Stimulated activated CD8-positive, alpha-beta memory T cell treated with anti-CD3 and anti-CD28 coated beads, Interleukin-2, amount 100 ng/mL, for 1 hour (primary cell): ENCODE data around the gene DYNLL2.
"Not testable (repeated sequence)": the region's sequence is repeated elsewhere in the genome, so short reads cannot be mapped to it uniquely, and the experiment has no call there.

Source experiments
- DNase-seq, 2 donors: peaks; one replicate each; pipeline ENCODE4 v3.0.0-alpha.2; 2020; ENCODE audit warnings: low read depth in 2 of 2

Gene DYNLL2

DNA sequence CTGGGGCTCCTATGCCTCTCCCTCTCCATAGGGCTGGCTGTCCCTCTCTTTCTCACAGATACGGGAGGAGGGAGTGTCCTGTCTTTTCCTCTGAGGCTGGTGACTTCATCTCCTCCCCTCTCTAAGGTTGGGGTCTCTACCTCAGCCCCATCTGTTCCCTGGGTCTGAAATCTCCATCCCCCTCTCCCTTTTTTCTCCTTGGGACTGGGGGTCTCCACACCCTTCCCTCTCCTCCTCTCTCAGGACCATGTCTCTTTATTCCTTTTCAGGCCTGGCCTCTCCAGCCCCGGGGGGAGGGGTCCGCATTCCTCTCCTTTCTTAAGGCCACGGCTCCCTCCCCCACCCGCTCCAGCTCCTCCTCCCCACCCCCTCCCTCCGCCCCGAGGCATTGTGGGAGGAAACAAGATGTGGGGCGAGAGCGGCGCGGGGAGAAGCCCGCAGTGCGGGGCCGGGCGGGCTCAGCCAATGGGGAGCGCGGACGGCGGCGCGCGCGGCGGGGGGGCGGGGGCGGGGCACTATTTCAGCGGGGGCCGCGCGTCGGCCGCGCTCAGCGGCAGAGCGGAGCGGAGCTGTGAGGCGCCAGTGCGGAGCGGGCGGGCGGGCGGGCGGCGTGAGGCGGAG, at the start of gene DYNLL2:
TSS of gene DYNLL2 (plus strand) at position 550 of the 621 bp plus-strand sequence. CDS start 3,672 bp downstream, outside the sequence.
- peak; percentile 78 to 82 for DNase-seq

DNA sequence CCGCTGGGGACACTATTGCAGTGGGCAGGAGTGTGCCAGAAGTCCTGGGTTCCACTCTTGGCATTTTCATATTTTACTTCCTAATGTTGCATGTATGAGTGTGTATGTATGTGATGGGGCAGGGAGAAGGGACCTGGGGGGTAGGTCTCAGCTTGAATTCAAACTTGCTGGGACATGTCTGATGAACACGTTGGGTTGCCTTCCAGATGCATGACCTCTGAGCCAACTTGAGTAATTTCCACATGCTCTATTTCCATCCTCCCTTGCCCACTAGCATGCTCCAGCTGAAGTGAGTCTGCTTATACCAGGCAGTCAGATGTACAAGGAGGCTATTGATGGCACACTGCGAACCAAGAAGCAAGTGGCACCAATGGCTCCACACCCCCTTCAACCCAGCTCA, 43.2 kb upstream of the DYNLL2 start:
- DNase-seq, result no peak

DNA sequence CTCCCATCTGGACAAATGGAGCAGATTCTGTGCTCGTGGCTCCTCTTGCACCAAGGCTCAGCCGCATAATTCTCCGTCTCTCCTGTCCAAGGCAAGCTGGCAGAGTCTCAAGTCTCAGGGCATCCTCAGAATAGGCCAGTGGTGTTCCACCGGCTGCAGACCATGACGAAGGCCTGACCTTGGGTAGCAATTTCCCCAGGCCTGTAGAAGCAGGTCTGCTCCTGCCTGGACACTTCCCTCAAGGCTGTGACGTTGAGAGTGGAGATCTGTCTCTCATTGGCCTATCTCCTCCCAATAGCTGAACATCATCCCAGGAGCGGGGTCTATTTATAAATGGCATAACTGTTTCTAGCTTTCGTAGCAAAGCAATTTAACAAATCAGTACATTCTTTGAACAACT, 42.8 kb upstream of the DYNLL2 start:
- no peak for DNase-seq

DNA sequence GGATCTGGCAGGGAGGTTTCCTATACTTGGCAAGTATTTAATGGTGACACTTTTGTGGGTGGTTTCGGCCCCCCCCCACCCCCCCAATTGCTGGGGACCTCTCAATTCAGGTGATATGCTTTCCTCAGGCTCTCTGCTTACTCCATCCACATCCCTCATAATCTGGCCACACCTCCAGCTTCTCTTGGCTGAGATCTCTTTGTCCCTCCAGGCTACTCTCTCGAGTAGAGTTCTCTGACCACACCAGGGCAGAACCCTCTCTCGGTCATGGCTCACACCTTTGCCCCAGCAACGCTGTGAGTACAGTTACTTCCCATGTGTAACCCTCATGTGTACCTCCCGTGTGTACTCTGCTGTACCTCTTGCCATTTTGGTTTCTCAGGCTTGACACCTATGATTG, 42.1 kb upstream of the DYNLL2 start:
- no peak for DNase-seq

DNA sequence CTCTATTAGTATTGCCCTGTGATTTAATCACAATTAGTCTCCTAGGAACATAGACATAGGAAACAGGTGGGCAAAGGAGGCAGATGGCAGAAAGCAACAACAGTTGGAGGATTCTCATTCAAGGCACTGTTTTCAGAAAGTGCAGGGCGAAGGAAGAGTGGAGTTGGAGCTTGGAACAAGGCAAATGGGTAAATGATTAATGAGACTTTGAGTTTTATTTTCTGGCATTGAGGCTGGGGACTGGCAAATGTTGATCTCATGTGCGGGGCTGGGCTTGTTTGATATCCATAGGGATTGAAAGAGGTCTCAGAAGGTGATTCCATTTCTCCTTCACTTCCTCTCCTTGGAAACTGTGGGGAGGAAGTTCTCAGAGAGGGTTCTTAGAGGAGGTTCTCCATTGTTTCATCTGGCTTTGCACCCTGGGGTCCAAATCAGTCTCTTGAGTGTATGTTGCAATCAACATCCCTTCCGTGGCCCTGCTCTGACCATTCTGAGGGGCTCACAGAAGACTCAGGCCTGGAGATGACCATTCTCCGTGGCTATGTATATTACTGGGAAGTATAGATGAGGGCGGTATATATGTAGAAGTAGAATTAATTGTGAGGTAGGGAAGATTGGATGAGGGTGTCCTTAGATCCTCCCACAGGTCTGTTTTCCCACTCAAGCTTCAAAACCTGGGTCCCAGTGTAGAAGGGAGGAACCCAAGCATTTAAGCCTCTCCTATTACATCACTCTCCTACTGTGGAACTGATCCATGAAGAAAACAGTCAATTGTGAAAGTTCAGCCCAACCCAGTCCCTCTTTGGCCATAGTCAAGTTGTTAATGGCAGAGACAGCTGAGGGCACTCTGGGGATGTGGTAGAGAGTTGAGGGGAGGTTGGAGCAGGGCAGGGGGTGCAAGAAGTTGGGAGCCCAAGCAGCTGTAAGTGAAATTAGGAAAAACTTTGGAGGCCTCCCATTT, 39.7 kb upstream of the DYNLL2 start:
- DNase-seq, result no peak

DNA sequence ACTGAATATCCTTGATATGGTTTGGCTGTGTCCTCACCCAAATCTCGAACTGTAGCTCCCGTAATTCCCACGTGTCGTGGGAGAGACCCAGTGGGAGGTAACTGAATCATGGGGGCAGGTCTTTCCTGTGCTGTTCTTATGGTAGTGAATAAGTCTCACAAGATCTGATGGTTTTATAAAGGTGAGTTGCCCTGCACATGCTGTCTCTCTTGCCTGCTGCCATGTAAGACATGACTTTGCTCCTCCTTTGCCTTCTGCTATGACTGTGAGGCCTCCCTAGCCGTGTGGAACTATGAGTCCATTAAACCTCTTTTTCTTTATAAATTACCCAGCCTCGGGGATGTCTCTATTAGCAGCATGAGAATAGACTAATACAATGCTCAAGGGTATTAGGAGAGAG, 39.0 kb upstream of the DYNLL2 start:
- not testable (repeated sequence) for DNase-seq

DNA sequence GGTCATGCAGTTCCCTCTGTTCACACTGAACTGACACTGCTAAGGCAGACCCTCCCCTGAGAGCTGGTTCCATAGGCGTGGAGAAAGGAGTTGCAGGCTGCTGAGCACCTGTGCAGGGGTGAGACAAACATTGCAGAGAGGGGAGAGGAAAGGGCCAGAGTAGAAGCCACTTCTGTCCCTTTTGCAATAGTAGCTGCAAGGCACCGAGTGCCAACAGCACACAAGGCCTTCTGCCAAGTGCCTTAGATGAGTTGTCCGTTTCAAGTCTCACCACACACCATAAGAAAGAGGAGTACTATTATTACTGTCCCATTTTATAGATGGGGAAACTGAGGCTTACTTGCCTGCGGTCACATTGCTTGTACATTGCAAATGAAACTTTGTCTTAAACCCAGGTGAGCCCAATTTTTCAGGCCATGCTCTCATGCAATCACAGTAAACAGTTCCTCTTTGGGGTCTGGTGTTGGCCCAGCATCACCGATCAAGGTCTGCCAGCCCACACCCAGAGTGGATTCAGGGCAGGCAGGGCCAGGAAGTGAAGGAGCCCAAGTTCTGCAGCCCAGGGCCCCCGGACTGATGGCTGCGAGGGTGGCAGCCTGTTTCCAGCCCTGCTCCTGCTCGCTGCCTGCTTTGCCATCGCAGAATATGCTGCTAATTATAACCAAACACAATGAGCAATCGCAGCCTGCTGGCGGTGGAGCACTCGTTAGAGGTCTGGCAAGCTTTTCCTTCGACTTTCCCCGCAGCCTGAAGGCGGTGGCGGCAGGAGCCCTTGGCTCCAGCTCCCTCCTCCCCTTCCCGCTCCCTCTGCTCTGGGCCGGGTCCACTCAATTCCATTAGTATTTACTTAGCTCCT, 36.8 kb upstream of the DYNLL2 start:
- no peak for DNase-seq

DNA sequence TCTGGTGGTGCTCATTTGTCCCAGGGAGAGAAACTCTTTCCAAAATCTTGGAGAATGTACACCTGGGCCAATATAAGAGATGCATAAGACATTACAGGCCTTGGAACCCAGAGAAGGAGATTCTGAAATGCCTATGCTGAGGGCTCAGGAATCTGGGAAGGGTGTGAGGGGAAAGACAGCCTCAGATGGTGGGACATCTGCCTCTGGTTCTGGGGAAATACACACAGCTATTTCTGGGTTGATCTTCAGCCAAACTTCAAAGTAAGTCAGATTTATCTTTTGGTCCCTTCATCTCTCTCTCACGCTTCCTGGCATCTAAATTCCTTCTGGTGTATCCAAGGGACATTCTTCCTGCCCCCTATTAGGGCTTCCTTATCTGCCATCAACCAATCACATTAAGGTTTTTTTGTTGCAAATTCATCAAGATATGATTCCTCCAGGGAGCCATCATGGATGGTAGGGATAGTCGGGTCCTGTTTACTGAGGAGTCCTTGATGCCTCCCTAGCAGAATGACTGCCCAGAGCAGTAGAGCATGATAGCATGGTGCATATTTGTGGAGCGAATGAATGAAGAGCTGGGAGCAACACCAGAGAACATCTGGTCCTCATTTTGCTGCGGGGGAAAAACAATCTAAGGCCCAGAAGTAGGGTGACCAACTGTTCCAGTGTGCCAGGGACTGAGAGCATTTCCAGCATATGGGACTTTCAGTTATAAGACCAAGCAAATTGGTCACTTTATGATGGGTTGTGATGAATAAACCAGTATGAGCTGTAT, 35.7 kb upstream of the DYNLL2 start:
- DNase-seq, result no peak

DNA sequence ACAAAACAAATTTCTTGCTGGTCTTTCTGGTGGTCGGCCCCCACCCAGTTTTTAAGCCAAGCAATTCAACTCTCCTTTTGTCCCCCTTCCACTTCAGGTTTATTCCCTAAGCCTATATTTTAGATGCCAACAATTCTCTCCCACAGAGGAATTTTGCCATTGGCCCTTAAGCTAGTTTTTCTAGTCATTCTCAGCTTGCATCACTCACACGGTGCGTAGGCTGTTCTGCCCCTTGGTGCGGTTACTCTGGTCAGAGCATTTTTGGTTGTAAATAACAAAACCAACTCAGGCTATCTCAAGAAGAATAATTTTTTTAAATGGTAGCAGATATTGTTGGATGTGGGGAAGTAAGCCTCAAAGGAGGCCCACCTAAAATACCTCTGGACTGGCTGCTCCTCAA, 33.7 kb upstream of the DYNLL2 start:
- DNase-seq, result no peak

DNA sequence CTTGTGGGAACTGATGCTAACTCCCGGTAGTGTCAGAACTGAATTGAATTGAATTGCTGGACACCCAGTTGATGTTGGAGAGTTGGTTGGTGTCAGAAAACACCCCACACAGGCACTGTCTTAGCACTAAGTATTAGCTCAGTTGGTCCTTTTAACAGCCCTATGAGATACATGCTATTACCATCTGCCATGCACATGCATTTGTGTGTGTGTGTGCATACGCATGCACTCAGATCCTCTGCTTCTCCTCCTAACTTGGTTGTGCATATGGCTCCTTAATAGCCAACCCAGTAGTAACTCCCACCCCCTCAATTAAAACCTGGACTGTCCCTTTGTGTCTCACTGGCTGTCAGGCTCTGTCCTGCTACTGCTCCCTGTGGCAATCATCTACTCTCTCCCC, 32.3 kb upstream of the DYNLL2 start:
- DNase-seq, result no peak

DNA sequence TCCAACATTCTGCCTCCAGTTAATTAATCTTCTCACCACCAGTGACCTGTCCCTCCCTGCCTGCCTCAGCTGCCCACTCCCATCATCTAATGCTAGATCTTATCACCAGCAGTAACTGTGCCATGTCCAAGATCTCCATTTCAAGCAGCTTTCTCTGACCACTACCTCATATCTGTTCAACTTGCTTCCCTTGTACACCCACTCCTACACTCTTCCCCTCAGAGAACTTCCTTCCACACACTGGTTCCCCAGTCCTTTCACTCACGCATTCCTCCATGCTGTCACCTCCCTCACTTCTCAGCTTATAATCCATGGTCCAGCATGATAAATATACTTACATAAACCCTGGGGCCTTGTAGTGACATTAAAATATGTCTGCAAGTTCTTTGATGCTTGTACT, 31.8 kb upstream of the DYNLL2 start:
- no peak for DNase-seq

DNA sequence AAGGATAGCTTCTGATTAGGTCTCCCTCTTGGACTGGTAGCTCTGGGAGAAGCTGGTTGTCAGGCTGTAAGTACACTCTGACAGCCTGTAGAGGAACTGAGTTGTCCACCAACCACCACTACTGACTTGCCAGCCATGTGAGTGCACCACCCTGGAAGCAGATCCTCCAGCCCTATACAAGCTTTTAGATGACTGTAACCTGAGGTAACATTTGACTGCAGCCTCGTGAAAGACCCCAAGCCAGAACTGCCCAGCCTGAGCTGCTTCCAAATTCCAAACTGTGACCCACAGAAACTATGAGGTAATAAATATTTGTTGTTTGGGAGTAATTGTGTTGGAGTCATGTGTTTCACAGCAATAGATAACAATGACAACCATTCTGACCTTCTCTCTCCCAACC, 30.8 kb upstream of the DYNLL2 start:
- no peak for DNase-seq

DNA sequence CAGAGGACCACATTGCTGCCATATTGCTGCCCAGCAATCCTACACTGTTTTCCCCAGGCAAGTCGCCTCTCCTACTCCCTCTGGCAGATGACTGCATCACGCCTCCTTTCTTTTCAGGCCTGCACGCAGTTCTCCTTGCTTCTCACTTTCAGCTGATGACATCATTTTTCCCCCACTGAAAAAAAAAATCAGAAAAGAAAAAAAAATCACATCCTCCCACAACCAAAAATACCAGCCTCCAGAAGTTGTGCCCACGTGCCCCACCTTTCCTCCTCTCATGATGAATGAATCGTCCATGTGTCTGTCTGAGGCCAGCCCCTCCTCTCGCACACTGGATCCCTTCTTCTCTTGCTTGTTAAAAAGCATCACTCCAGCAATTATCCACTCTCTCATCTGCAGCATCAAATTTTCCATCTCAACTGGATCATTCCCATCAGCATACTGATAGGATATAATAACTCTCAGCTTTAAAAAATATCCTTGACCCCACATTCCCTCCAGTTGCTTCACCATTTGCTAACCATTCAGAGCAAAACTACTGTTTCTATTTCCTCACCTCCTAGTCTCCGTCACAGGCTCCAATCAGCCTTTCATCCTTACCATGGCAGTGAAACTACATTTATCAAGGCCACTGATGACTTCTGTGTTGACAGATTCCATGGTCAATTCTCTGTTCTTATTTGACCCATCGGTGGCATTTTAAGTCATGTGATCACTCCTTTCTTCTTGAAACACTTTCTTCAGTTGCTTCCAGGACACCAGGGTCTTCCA, 30.1 kb upstream of the DYNLL2 start:
- no peak for DNase-seq

DNA sequence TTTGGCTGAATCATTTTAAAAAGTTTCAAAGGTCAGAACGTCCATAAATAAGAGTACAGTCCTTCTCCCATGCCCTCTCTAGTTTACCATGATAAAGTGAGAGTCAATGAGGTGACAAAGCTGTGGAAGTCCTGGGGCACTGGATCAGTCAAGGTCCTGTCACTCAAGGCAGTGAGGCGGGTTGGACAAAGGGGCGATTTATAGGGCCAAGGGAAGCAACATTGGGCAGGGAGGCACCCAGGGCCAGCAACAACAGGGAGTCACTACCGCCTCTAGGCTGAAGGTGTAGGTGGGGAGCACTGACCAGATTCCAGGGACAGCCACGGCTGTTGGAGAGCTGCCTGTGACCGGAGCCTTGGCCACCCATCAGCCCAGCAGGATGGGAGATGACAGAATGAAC, 28.6 kb upstream of the DYNLL2 start:
- no peak for DNase-seq

DNA sequence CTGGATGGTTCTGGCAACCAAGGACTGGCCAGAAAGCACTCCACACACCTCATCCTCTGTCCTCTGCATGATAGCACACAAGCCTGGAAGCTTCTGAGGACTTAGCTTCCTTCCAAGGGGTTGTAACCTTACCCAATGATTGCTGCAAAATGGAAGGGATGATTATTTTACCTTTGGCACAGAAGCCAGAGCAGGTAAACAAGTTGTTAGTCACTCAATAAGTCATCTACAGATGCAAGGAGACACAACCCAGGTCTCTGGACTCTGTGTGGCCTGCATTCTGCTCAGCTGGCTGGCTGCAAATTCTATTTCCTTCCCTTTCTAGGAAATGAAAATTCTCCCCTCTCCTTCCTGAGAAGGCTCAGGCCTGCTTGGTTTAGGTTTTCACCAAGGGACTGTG, 26.7 kb upstream of the DYNLL2 start:
- no peak for DNase-seq

DNA sequence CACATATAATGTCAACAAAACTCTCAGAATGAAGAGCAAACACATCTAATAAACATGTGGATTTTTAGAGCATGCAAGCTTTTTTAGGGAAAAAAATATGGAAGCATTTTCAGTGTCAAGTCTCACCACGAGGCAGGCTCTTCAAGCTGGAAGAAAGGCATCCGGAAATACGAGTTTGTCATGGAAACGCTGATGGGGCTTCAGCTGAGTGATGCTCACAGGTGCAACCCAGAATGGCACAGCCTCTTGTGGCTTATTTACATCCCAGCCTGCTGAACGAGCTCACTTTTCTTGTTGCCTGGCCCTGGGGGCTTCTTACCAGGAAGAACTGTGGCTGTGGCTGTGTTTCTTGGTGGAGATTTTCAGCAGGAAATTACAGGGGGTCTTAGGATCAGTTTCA, 24.1 kb upstream of the DYNLL2 start:
- no peak for DNase-seq

DNA sequence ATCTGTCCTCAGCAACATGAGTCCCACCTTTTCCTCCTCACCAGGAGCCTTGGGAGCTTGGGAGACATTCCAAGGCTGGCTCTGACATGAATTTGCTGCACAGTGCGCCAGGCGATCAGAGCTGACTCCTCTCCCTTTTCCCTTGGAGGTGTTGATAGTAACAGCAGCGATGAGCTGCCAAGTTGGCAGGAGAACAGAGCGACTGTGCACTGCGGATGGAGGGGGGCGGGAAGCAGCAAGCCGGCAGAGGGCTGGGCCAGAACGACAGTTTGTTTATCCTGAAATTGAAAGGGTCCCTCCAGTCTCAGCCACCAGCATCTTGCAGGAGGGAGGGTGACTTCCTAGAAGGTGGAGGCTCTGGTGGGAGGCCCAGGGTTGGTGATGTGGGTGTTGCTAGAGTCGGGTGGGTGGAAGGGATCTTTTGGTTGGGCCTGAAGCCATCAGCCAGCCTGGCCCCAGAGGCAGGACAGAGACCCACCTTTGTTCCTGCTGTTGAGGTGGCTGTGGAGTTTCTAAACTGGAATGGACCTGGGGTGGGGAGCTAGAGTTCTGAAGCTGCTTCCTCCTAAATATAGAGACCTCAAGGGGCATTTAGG, 22.5 kb upstream of the DYNLL2 start:
- no peak for DNase-seq

DNA sequence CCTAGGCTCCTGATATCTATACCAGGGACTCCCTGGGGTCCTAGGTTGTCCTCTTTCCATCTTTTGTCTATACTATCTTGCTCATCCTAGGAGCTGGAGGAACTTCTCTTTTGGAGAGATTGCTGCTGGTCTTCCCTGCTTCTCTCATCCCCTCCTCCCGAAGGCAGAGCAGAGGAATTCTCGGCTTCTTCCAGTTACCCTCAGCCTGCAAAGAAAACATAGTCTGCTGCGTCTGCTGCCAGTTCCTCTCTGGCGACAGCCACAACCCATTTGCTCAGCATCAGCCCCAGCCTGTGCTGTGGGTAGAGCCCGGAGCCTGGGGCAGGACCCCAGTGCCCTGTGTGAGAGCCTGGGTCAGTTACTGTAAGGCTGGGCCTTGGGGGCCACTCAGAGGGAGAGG, 21.5 kb upstream of the DYNLL2 start:
- no peak for DNase-seq

DNA sequence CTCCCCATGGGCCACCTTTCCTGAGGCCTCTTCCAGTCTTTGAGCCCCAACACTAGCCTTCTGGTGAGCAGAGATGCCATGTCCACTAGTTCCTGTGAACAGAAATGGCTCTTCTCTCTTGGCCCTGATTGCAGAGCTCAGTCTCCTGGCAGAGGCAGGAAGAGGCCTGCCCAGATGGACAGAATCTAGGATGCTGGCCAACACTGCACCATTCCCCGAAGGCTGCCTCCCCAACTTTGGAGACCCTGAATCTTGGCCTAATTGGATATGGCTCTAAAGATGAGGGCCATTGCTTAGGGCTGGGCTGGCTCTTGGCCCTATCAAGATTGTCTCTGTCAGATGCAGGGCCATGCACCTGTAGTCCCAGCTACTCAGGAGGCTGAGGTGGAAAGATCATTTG, 18.0 kb upstream of the DYNLL2 start:
- DNase-seq, result no peak

DNA sequence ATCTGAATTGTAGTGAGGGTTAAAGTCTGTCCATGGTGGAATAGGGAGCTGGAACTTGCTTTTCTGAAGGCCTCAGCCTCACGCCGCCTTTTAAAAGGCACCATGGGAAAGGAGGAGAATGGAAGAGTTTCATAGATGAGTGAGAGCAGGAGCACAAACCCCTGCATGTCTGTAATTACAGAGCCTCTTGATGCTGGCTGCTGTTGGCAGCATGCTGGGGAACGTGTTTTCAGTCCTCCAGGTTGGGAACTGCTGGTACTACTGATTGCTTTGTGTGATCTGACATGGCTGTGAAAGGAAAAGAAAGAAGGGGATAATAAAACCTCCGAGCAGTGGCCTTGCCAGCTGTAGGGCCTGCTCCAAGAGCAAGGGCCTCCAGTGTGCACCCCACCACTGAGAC, 16.8 kb upstream of the DYNLL2 start:
- no peak for DNase-seq
